ENCODE data around the gene SCML2.

Gene SCML2

DNA sequence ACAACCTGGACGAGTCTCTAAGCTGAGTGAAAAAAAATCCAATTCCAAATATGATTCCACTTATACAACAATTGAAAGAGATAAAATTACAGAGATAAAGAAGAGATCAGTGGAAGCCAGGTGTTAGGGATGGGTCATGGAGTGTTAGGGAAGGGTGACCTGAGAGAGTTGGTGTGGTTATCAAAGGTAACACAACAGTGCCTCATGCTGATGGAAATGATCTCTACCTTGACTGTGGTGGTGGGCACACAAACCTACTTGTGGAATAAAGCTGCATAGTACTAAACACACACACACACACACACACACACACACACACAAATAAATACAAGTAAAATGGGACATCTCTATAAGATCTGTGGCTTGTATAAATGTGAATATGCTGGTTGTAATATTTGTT, 159.8 kb downstream of the SCML2 start:
- TF ChIP-seq, protein P1, sequence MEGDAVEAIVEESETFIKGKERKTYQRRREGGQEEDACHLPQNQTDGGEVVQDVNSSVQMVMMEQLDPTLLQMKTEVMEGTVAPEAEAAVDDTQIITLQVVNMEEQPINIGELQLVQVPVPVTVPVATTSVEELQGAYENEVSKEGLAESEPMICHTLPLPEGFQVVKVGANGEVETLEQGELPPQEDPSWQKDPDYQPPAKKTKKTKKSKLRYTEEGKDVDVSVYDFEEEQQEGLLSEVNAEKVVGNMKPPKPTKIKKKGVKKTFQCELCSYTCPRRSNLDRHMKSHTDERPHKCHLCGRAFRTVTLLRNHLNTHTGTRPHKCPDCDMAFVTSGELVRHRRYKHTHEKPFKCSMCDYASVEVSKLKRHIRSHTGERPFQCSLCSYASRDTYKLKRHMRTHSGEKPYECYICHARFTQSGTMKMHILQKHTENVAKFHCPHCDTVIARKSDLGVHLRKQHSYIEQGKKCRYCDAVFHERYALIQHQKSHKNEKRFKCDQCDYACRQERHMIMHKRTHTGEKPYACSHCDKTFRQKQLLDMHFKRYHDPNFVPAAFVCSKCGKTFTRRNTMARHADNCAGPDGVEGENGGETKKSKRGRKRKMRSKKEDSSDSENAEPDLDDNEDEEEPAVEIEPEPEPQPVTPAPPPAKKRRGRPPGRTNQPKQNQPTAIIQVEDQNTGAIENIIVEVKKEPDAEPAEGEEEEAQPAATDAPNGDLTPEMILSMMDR (IDR thresholded peaks at IDR 0.05), result no peak
